HepG2 (cell line): Measurements from ENCODE around the gene PACS2. TPM values are rescaled to one million over a fixed set of nuclear protein-coding genes. Genes with fewer than 3 reads are reported as not detected.

Experiments used
- ATAC-seq: fragments of 200-7000 bp; cut with Tn5 transposase; 3 replicates; pipeline ENCODE4 v1.9.1; 2020; ENCODE audit warnings: mild to moderate bottlenecking, moderate library complexity
- BruUV-seq: library from RNA; stranded (reverse); fragments of 400-500 nt; replicated peaks from 2 replicates; lab custom pipeline; 2021; lab: Mats Ljungman, UMichigan
- CTCF ChIA-PET: fragments of 300-600 bp; formaldehyde crosslinking; extraction: SDS; loops from one replicate; lab custom pipeline; 2021; ENCODE audit warnings: low total read pairs, inconsistent platforms, low intra/inter-chr PET ratio; lab: Yijun Ruan, JAX
- POLR2A ChIA-PET: fragments of 350-600 bp; sonication (Branson Sonifier 250); formaldehyde crosslinking; loops from one replicate; lab custom pipeline; 2020; ENCODE audit warnings: antibody characterized with exemption, inconsistent platforms; lab: Yijun Ruan, JAX
- DNase-seq: peaks from one replicate; pipeline ENCODE4 v3.0.0-alpha.2; 2015; ENCODE audit warnings: low spot score
- FAIRE-seq: peaks from 3 replicates; lab custom pipeline; 2011; peaks lifted over from hg19 to GRCh38; lab: Jason Lieb, UNC
- H2AFZ ChIP-seq: one replicate; pipeline ENCODE4 v1.6.1; 2011; ENCODE audit warnings: low read length, inconsistent platforms
- H3K27ac ChIP-seq: fragments of 300-600 bp; 3 replicates; pipeline ENCODE4 v1.8.0; 2011; ENCODE audit warnings: mixed run types, mild to moderate bottlenecking, mixed read lengths, low read length, inconsistent platforms; ENCODE audit not compliant: insufficient read depth; ENCODE audit errors: extremely low read length
- H3K27me3 ChIP-seq, 2 experiments: fragments of 200-600 bp in 1 of 2; 2 replicates in 1 of 2; 3 replicates in 1 of 2; pipeline versions ENCODE4 v1.6.0 to v1.8.0; 2011; ENCODE audit warnings: low read length in 2 of 2, mild to moderate bottlenecking in 2 of 2, moderate library complexity in 2 of 2, inconsistent platforms in 1 of 2; ENCODE audit not compliant: insufficient read depth in 2 of 2, control insufficient read depth in 1 of 2
- H3K36me3 ChIP-seq, 2 experiments: fragments of 200-600 bp in 1 of 2; replicated peaks in 1 of 2; 2 replicates in 1 of 2; 3 replicates in 1 of 2; pipeline versions ENCODE4 v1.5.1 to v1.8.0; 2011; ENCODE audit warnings: low read length in 2 of 2, inconsistent platforms in 1 of 2; ENCODE audit not compliant: insufficient read depth in 2 of 2, control insufficient read depth in 1 of 2
- H3K4me1 ChIP-seq: 2 replicates; pipeline ENCODE4 v1.5.1; 2012; ENCODE audit warnings: low read length, inconsistent platforms; ENCODE audit not compliant: insufficient read depth
- H3K4me2 ChIP-seq: 2 replicates; pipeline ENCODE4 v1.6.0; 2011; ENCODE audit warnings: low read depth, low read length, inconsistent platforms
- H3K4me3 ChIP-seq, 3 experiments: fragments of 200-600 bp in 1 of 3; sonication (generic), shearing (Covaris generic) in 1 of 3; replicated peaks in 1 of 3; 2 replicates each; pipeline ENCODE4 v1.5.1; 2011 to 2016; ENCODE audit warnings: low read length in 3 of 3, inconsistent platforms in 2 of 3, low read depth in 2 of 3, mild to moderate bottlenecking in 2 of 3, control low read depth in 1 of 3, mixed read lengths in 1 of 3; ENCODE audit not compliant: insufficient read depth in 1 of 3
- H3K79me2 ChIP-seq: one replicate; pipeline ENCODE4 v1.6.1; 2011; ENCODE audit warnings: low read length, inconsistent platforms; ENCODE audit not compliant: insufficient read depth
- H3K9ac ChIP-seq: 2 replicates; pipeline ENCODE4 v1.6.0; 2011; ENCODE audit warnings: mild to moderate bottlenecking, low read depth, low read length, inconsistent platforms; ENCODE audit not compliant: insufficient read depth
- H3K9me3 ChIP-seq: 2 replicates; pipeline ENCODE4 v1.5.1; 2012; ENCODE audit warnings: mild to moderate bottlenecking, low read length
- H4K20me1 ChIP-seq: 2 replicates; pipeline ENCODE4 v1.6.0; 2011; ENCODE audit warnings: inconsistent platforms, mild to moderate bottlenecking, low read length, moderate library complexity; ENCODE audit not compliant: insufficient read depth
- MAZ ChIP-seq, 2 experiments: sonication (generic) in 1 of 2; formaldehyde crosslinking in 1 of 2; IDR thresholded peaks; 2 replicates each; pipeline versions ENCODE4 v1.5.0 to v1.6.1; 2012 to 2020; ENCODE audit warnings: low read depth in 2 of 2, mild to moderate bottlenecking in 2 of 2, borderline replicate concordance in 1 of 2, improper control_type of control experiment in 1 of 2, low read length in 1 of 2, missing genetic modification reagents in 1 of 2, moderate library complexity in 1 of 2
- PAWR ChIP-seq: sonication (generic); formaldehyde crosslinking; IDR thresholded peaks from 2 replicates; pipeline ENCODE4 v1.4.0; 2020; ENCODE audit warnings: missing genetic modification reagents, mild to moderate bottlenecking, borderline replicate concordance
- REPIN1 ChIP-seq: sonication (generic); formaldehyde crosslinking; IDR thresholded peaks from 2 replicates; pipeline ENCODE4 v1.8.0; 2022; ENCODE audit warnings: missing genetic modification reagents, low read depth, mild to moderate bottlenecking, borderline replicate concordance
- STAG1 ChIP-seq: sonication (generic); formaldehyde crosslinking; IDR thresholded peaks from 2 replicates; pipeline ENCODE4 v1.4.0; 2020; ENCODE audit warnings: missing genetic modification reagents
- ZNF282 ChIP-seq: fragments of 450-650 bp; IDR thresholded peaks from 2 replicates; pipeline ENCODE4 v1.6.1; 2018; ENCODE audit not compliant: partially characterized antibody
- ZNF451 ChIP-seq: sonication (generic); formaldehyde crosslinking; IDR thresholded peaks from 2 replicates; pipeline ENCODE4 v1.5.0; 2020; ENCODE audit warnings: mild to moderate bottlenecking, missing genetic modification reagents
- ZNF7 ChIP-seq: IDR thresholded peaks from 2 replicates; pipeline ENCODE4 v1.6.1; 2016; ENCODE audit warnings: missing biosample characterization, missing genetic modification reagents
- ZNF879 ChIP-seq: sonication (generic); formaldehyde crosslinking; IDR thresholded peaks from 2 replicates; pipeline ENCODE4 v1.8.1; 2023; ENCODE audit warnings: missing genetic modification reagents
- WGBS: methylation state at CpG from one replicate; pipeline ENCODE4 v1.1.6; 2017; ENCODE audit warnings: low lambda C conversion rate; 5-methylcytosine and 5-hydroxymethylcytosine counted together
- in situ Hi-C: cut with HindIII; loops from 2 replicates; pipeline ENCODE4 v1.10.0; 2017; ENCODE audit warnings: low pct_unique_long_range_greater_than_20kb; ENCODE audit not compliant: extremely low pct_ligation_motif_present
- intact Hi-C: fragments of 100-400 bp; cut with micrococcal nuclease; formaldehyde crosslinking; loops from one replicate; pipeline ENCODE4 v1.10.0; 2022; ENCODE audit not compliant: unreplicated experiment
- polyA plus RNA-seq, 8 experiments: library from polyadenylated mRNA; depleted of rRNA in 3 of 8; stranded (reverse) in 7 of 8; unstranded in 1 of 8; fragments of >200 nt; fragmentation: Illumina TruSeq in 4 of 8; extraction: Trizol in 4 of 8; gene quantifications; 2 replicates each; pipeline versions ENCODE4 v1.2.1 to v1.2.3, GENCODE V29; 2011 to 2016; ENCODE audit warnings: low read depth in 4 of 8, missing spikeins in 1 of 8, mixed read lengths in 1 of 8; ENCODE audit not compliant: insufficient read depth in 1 of 8
- total RNA-seq, 5 experiments: library from RNA; depleted of rRNA; stranded (reverse); fragments of >200 nt; fragmentation: Illumina TruSeq; extraction: Trizol; gene quantifications; 2 replicates each; pipeline ENCODE4 v1.2.3, GENCODE V29; 2016; ENCODE audit warnings: low read depth in 1 of 5
- TF ChIP-seq, protein P1 (sequence below): sonication (generic); formaldehyde crosslinking; IDR thresholded peaks from 2 replicates; pipeline ENCODE4 v1.5.0; 2020; ENCODE audit warnings: mild to moderate bottlenecking, missing genetic modification reagents

PACS2 gene
- total and polyA plus RNA-seq, 2 of the 13 experiments (the other 11 are each of a cell fraction or from before 2014, with no cell fraction given) = 23.6 to 27.6 TPM

DNA sequence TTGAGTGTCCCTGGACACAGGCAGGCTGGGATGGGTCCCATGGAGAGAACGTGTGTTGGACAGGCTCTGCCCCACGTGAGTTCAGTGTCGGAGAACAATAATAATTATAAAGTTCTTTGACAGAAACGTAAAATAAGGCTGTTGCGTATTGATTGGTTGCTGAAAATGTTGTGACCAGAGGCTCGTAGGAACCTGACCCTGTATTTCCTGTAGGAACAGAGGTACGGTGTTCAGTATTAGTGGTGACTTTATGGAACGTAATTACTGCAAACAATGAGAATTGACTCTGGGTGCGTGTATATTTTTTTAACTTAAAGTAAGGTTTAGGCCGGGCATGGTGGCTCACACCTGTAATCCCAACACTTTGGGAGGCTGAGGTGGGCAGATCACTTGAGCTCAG, 112.9 kb downstream of the PACS2 start:
- FAIRE-seq = no peak
- ATAC-seq = no peak
- no TSS peak for BruUV-seq
- no peaks in the 10 kb centered on the region for H3K9me3 ChIP-seq
- H3K27me3 ChIP-seq = no peaks in the 10 kb centered on the region
- 0 out of 2 replicates have a peak, but pooled peaks cover 3% of the 10 kb centered on the region for H4K20me1 ChIP-seq
- H2AFZ ChIP-seq = no peak overlapping the region
- H3K4me1 ChIP-seq = peaks cover 24% of the 10 kb centered on the region
- in situ Hi-C loops = no loop called here
- DNase-seq = no peak
- 96% methylated on average over 10 of the region's 10 CpGs for WGBS
- intact Hi-C loops = no loop called here
- TF ChIP-seq PAWR (CRISPR knock-in tag) (no peak), MAZ (IDR thresholded peaks at IDR 0.05; ENCODE audit: borderline replicate concordance, low read depth, low read length) (no peak), MAZ (CRISPR knock-in tag; IDR thresholded peaks at IDR 0.05; ENCODE audit: low read depth) (no peak), ZNF451 (no peak), REPIN1 (CRISPR knock-in tag) (no peak), ZNF879 (CRISPR knock-in tag) (no peak)
- TF ChIP-seq, all 625 proteins: peak for 0
- CTCF ChIA-PET = no interaction called here
- H3K79me2 ChIP-seq = peaks cover 38% of the 10 kb centered on the region
- peaks cover 4 to 25% of the 10 kb centered on the region in 2 experiments; a peak in 3 of 5 replicates for H3K36me3 ChIP-seq
- no peak overlapping the region for H3K9ac ChIP-seq
- no peak overlapping the region for H3K27ac ChIP-seq
- H3K4me3 ChIP-seq = no peak overlapping the region
- H3K4me2 ChIP-seq = no peak overlapping the region
- POLR2A ChIA-PET = no interaction called here

DNA sequence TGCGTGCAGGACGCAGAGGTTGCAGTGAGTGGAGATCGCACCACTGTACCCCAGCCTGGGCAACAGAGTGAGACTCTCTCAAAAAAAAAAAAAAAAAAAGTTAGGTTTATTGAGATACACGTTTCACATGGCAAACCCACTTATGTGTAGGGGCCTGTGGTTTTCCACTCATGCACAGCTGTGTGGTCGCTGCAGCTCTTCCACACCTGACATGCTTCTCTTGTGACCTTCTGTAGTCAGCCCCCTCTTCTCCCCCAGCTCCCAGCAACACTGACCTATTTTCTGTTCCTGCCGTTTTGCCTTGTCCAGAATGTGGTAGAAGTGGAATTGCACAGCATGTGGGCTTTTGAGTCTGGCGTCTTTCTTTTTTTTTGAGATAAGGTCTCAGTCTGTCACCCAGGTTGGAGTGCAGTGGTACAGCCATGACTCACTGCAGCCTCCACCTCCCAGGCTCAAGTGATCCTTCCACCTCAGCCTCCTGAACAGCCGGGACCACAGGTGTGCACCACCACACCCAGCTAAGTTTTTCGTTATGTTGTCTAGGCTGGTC, 113.5 kb downstream of the PACS2 start:
- Histone ChIP-seq H3K27me3 (no peaks in the 10 kb centered on the region), H3K27ac (no peak overlapping the region), H3K4me2 (no peak overlapping the region), H3K4me3 (no peak overlapping the region), H4K20me1 (0 out of 2 replicates have a peak, but pooled peaks cover 3% of the 10 kb centered on the region), H3K36me3 (peaks cover 4 to 25% of the 10 kb centered on the region in 2 experiments; a peak in 3 of 5 replicates), H3K9ac (no peak overlapping the region), H3K4me1 (peaks cover 20% of the 10 kb centered on the region), H3K9me3 (no peaks in the 10 kb centered on the region), H2AFZ (no peak overlapping the region), H3K79me2 (peaks cover 32% of the 10 kb centered on the region)
- DNase-seq (no peak), FAIRE-seq (no peak), ATAC-seq (no peak)
- ChIA-PET CTCF (no interaction called here), POLR2A (no interaction called here)
- no TSS peak for BruUV-seq
- WGBS = 98% methylated on average over 9 of the region's 9 CpGs
- in situ Hi-C loops (no loop called here), intact Hi-C loops (no loop called here)
- TF ChIP-seq, protein P1, sequence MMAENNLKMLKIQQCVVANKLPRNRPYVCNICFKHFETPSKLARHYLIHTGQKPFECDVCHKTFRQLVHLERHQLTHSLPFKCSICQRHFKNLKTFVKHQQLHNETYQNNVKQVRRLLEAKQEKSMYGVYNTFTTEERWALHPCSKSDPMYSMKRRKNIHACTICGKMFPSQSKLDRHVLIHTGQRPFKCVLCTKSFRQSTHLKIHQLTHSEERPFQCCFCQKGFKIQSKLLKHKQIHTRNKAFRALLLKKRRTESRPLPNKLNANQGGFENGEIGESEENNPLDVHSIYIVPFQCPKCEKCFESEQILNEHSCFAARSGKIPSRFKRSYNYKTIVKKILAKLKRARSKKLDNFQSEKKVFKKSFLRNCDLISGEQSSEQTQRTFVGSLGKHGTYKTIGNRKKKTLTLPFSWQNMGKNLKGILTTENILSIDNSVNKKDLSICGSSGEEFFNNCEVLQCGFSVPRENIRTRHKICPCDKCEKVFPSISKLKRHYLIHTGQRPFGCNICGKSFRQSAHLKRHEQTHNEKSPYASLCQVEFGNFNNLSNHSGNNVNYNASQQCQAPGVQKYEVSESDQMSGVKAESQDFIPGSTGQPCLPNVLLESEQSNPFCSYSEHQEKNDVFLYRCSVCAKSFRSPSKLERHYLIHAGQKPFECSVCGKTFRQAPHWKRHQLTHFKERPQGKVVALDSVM (CRISPR knock-in tag) = peak; percentile 71; the same call in 1 of the 2 replicates
- TF ChIP-seq STAG1 (CRISPR knock-in tag) (no peak), ZNF7 (CRISPR knock-in tag) (0 out of 2 replicates have a peak, but pooled peaks have one; percentile 42), ZNF282 (no peak)
